Activated CD8-positive, alpha-beta memory T cell treated with anti-CD3 and anti-CD28 coated beads, Interleukin-2, amount 10 ng/mL, durations not matched to agents 7 days and 5 days (primary cell): ENCODE data around the gene EML1. TPM values are rescaled to one million over a fixed set of nuclear protein-coding genes. Genes with fewer than 3 reads are reported as not detected.
A peak's percentile ranks its signal among the peaks of the same experiment; 100 is the strongest.

Source experiments
- ATAC-seq: fragments of 150-1000 bp; cut with Tn5 transposase; one replicate; pipeline ENCODE4 v1.10.0; 2021; ENCODE audit warnings: moderate library complexity
- CTCF ChIA-PET: fragments of 350-600 bp; sonication (Branson Sonifier 250); formaldehyde crosslinking; loops from one replicate; lab custom pipeline; 2021; ENCODE audit warnings: antibody characterized with exemption; lab: Charles Lee
- DNase-seq: peaks from one replicate; pipeline ENCODE4 v3.0.0-alpha.2; 2020
- H3K27ac Mint-ChIP-seq: one replicate; pipeline ENCODE4 v1.8.0; 2021; ENCODE audit warnings: mild to moderate bottlenecking, mixed read lengths
- H3K27me3 Mint-ChIP-seq: one replicate; pipeline ENCODE4 v1.8.0; 2021; ENCODE audit warnings: mixed read lengths
- H3K36me3 Mint-ChIP-seq: one replicate; pipeline ENCODE4 v1.8.0; 2021; ENCODE audit warnings: mild to moderate bottlenecking, mixed read lengths
- H3K4me1 Mint-ChIP-seq: one replicate; pipeline ENCODE4 v1.8.0; 2021; ENCODE audit warnings: mixed read lengths
- H3K4me3 Mint-ChIP-seq: one replicate; pipeline ENCODE4 v1.8.0; 2021; ENCODE audit warnings: mild to moderate bottlenecking, moderate library complexity, mixed read lengths
- H3K9me3 Mint-ChIP-seq: one replicate; pipeline ENCODE4 v1.8.0; 2022; ENCODE audit warnings: low read depth, mixed read lengths
- total RNA-seq, 2 experiments: library from RNA; stranded (reverse); gene quantifications; one replicate each; pipeline ENCODE4 v1.2.3, GENCODE V29; 2021

The EML1 gene, protein sequence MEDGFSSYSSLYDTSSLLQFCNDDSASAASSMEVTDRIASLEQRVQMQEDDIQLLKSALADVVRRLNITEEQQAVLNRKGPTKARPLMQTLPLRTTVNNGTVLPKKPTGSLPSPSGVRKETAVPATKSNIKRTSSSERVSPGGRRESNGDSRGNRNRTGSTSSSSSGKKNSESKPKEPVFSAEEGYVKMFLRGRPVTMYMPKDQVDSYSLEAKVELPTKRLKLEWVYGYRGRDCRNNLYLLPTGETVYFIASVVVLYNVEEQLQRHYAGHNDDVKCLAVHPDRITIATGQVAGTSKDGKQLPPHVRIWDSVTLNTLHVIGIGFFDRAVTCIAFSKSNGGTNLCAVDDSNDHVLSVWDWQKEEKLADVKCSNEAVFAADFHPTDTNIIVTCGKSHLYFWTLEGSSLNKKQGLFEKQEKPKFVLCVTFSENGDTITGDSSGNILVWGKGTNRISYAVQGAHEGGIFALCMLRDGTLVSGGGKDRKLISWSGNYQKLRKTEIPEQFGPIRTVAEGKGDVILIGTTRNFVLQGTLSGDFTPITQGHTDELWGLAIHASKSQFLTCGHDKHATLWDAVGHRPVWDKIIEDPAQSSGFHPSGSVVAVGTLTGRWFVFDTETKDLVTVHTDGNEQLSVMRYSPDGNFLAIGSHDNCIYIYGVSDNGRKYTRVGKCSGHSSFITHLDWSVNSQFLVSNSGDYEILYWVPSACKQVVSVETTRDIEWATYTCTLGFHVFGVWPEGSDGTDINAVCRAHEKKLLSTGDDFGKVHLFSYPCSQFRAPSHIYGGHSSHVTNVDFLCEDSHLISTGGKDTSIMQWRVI
- not detected for total RNA-seq

- DNase-seq (peak; percentile 66), ATAC-seq (peak; percentile 85)
- peak within 1 kb of the TSS; percentile 45 for H3K4me3 Mint-ChIP-seq
- H3K4me1 Mint-ChIP-seq: peaks cover 21% of the 10 kb centered on the region
- H3K27ac Mint-ChIP-seq: no peak within 1 kb of the TSS
- H3K36me3 Mint-ChIP-seq: no peaks in the 10 kb centered on the region
- peaks cover 68% of the 10 kb centered on the region for H3K27me3 Mint-ChIP-seq
- H3K9me3 Mint-ChIP-seq: no peaks in the 10 kb centered on the region
- CTCF ChIA-PET: no interaction called here
These were observed at the start of gene EML1 for GRCh38 chr14:99793213-99794150. Gene EML1 (plus strand): TSS chr14:99793413. CDS start chr14:99793477, 64 bp downstream.

DNA sequence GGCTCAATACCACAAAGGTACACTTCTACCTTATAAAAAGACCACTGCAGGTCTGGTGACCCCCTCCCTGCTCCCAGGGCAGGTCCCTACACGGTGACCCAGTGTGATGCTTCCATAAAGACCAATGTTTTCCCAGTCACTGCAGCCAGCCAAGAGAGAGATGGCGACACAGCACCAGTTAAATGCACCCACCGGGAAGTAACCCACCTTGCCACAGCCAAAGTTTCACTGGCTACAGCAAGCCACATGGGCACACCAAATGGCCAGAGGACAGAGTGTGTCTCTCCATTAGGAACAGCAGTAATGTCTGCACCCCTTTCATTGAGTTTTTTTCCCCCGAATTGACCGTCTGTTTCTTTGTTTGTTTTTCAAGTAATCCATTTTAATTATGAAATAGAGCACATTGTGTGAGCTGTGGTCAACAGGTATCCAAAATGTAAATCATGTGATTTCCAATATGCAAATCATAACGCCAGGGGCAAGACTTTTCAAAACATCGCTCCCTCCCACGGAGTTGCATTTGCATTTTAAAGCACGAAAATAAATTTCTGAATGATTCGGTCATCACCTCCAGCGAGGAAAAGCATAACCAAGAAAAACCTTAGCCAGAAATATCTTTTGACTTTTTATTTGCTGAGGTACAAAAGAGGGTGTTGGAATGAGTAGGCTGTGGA is 48.9 kb upstream of the EML1 start:
- H3K4me3 Mint-ChIP-seq: no peak overlapping the region
- CTCF ChIA-PET: no interaction called here
- ATAC-seq: no peak
- no peak for DNase-seq
- no peaks in the 10 kb centered on the region for H3K9me3 Mint-ChIP-seq
- H3K27me3 Mint-ChIP-seq: peaks cover 24% of the 10 kb centered on the region
- H3K27ac Mint-ChIP-seq: no peak overlapping the region
- no peaks in the 10 kb centered on the region for H3K4me1 Mint-ChIP-seq
- H3K36me3 Mint-ChIP-seq: no peaks in the 10 kb centered on the region

- Mint-ChIP-seq H3K36me3 (no peaks in the 10 kb centered on the region), H3K4me3 (no peak overlapping the region), H3K4me1 (no peaks in the 10 kb centered on the region), H3K27ac (no peak overlapping the region), H3K9me3 (no peaks in the 10 kb centered on the region), H3K27me3 (peaks cover 22% of the 10 kb centered on the region)
- ATAC-seq (no peak), DNase-seq (no peak)
- CTCF ChIA-PET: interaction anchor here (1.6 kb wide), 1 partner anchor 202 kb away, joined by 3 read pairs; no protein-coding TSS in a partner anchor
These were observed 48.4 kb upstream of the EML1 start for GRCh38 chr14:99744873-99745224.

DNA sequence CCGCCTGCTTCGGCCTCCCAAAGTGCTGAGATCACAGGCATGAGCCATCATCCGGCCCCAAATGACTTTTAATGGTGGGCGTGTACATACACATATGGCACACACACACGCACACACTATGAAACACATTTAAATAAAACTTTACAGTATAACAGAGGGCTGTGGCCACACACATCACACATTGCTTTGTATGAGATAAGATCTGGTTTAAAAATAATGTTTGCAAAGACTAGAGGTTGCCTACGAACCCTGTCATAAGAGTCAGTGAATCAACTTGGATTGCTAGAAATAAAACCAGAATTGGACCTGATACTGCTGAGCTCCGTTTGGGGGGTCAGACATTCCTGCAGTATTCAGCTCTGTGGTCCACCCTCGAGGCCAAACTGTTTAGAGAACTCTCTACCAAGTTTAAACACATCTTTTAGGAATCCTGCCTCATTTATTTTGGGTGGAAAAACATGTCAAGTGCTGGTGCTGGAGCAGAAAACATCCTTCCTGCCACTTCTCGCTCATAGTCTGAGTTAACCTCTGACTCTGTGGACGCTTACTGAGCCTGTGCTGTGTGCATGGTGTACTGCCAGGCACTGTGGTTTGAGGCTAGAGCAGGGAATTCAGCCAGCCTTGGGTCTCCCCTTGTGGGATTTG is 47.8 kb upstream of the EML1 start:
- Mint-ChIP-seq H3K4me3 (no peak overlapping the region), H3K27me3 (peaks cover 22% of the 10 kb centered on the region), H3K36me3 (no peaks in the 10 kb centered on the region), H3K27ac (no peak overlapping the region), H3K4me1 (no peaks in the 10 kb centered on the region), H3K9me3 (no peaks in the 10 kb centered on the region)
- ATAC-seq: no peak
- no peak for DNase-seq
- CTCF ChIA-PET: interaction anchor here (1.6 kb wide), 1 partner anchor 202 kb away, joined by 3 read pairs; no protein-coding TSS in a partner anchor

GRCh38 chr14:99747167-99747566 is 46.0 kb upstream of the EML1 start:
- no peaks in the 10 kb centered on the region for H3K36me3 Mint-ChIP-seq
- CTCF ChIA-PET: interaction anchor here (0.8 kb wide), 1 partner anchor 76 kb away, joined by 4 read pairs; no protein-coding TSS in a partner anchor
- no peak overlapping the region for H3K4me3 Mint-ChIP-seq
- H3K27me3 Mint-ChIP-seq: peaks cover 29% of the 10 kb centered on the region
- no peaks in the 10 kb centered on the region for H3K9me3 Mint-ChIP-seq
- H3K27ac Mint-ChIP-seq: no peak overlapping the region
- no peak for DNase-seq
- no peak for ATAC-seq
- H3K4me1 Mint-ChIP-seq: peaks cover 3% of the 10 kb centered on the region

DNA sequence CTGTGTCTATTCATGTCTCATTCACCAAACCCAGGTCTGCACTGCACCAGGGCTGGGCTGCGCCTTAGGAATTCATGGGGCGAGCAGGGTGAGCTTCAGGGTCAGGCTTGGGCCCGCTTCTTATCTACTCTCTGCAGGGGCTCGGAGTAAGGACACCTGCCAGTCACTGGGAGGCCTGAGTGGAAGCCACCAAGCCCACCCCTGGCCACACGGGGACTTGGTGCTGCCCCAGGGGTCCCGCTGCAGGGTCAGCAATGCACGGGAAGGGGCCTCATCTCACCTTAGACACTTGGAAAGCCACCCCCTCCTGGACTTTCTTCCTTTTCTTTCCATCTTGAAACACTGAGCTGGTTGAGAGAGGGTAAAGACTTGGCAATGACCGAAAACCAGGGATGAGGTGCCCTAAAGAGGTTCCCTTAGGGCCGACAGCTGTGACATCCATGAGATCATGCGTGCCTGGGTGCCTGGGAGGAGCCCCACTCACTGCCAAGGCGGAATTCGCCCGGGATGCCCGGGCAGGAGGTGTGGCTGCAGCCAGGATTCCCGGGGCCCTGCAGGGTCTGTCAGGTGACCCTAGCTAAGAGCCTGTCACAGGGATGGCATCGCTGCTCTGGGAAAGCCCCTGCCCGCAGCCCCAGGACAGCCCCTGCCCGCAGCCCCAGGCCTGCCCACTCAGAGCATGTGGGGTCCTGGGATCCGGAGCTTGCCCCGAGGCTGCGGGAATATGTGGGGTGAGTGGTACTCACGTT is 45.5 kb upstream of the EML1 start:
- peaks cover 8% of the 10 kb centered on the region for H3K4me1 Mint-ChIP-seq
- H3K27me3 Mint-ChIP-seq: peaks cover 33% of the 10 kb centered on the region
- no peak overlapping the region for H3K4me3 Mint-ChIP-seq
- no peaks in the 10 kb centered on the region for H3K36me3 Mint-ChIP-seq
- ATAC-seq (no peak), DNase-seq (no peak)
- no peaks in the 10 kb centered on the region for H3K9me3 Mint-ChIP-seq
- H3K27ac Mint-ChIP-seq: no peak overlapping the region
- CTCF ChIA-PET: no interaction called here

DNA sequence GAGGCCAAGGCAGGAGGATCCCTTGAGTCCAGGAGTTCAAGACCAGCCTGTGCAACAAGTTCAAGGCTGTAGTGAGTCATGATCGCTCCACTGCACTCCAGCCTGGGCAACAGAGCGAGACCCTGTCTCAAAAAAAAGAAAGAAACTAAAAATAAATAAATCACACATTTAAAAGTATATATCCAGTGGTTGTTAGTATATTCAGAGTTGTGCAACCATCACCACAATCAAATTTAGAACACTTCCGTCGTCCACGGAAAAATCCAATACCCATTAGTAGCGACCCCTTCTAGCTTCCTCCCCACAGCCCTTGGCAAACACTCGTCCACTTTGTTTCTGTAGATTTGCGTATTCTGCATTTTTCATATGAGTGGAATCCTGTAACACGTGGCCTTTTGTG is 44.7 kb upstream of the EML1 start:
- Mint-ChIP-seq H3K27ac (no peak overlapping the region), H3K36me3 (no peaks in the 10 kb centered on the region), H3K27me3 (peaks cover 38% of the 10 kb centered on the region)

GRCh38 chr14:99749142-99749541 is 44.1 kb upstream of the EML1 start:
- Mint-ChIP-seq H3K4me1 (peaks cover 16% of the 10 kb centered on the region), H3K27me3 (peaks cover 38% of the 10 kb centered on the region), H3K27ac (no peak overlapping the region), H3K4me3 (no peak overlapping the region), H3K36me3 (no peaks in the 10 kb centered on the region), H3K9me3 (no peaks in the 10 kb centered on the region)
- CTCF ChIA-PET: interaction anchor here (1.5 kb wide), 1 partner anchor 19 kb away, joined by 7 read pairs; no protein-coding TSS in a partner anchor
- DNase-seq (no peak), ATAC-seq (no peak)

More for the DNA sequence above, 44.7 kb upstream of the EML1 start:
- no peak for DNase-seq
- Mint-ChIP-seq H3K9me3 (no peaks in the 10 kb centered on the region), H3K4me3 (no peak overlapping the region), H3K4me1 (peaks cover 14% of the 10 kb centered on the region)
- no peak for ATAC-seq
- CTCF ChIA-PET: no interaction called here

GRCh38 chr14:99749763-99750715 is 43.2 kb upstream of the EML1 start:
- Mint-ChIP-seq H3K4me3 (no peak overlapping the region), H3K27me3 (peaks cover 37% of the 10 kb centered on the region), H3K36me3 (no peaks in the 10 kb centered on the region), H3K4me1 (peaks cover 19% of the 10 kb centered on the region), H3K9me3 (no peaks in the 10 kb centered on the region), H3K27ac (no peak overlapping the region)
- no peak for ATAC-seq
- CTCF ChIA-PET: interaction anchor here (1.5 kb wide), 1 partner anchor 20 kb away, joined by 7 read pairs; no protein-coding TSS in a partner anchor
- DNase-seq: no peak

DNA sequence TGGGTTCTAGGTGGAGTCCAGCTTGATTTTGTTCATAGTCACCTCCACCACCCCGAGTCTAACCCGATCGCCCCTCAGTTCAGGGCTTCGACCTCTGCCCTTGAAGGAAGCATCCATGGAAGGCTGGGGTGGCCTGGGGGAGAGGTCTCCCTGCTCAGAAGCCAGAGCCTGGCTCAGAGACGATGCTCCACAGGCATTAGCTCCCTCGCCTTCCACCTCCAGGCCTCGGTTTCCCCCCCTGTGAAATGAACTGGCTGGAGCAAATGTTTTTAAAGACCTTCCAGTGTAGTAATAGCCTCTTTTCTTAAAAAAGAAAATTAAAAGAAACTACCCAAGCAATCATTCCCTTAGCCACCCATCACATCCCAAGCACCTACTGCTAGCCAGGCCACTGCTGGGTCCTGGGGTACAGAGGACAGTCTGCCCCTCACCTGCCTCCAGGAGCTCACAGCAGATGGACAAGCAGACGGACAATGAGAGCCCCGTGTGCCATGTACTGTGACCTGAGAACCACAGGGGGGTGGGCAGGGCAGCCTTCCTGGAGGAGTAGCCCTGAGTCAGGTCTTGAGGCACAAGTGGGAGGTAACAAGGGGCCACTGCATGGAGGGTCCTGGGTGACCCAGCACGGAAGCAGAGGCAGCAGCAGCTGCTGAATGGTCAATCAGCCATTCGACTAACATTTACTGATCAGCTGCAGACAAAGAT is 42.3 kb upstream of the EML1 start:
- ATAC-seq (no peak), DNase-seq (no peak)
- Mint-ChIP-seq H3K36me3 (no peaks in the 10 kb centered on the region), H3K27me3 (peaks cover 32% of the 10 kb centered on the region), H3K4me1 (peaks cover 19% of the 10 kb centered on the region), H3K9me3 (no peaks in the 10 kb centered on the region), H3K4me3 (no peak overlapping the region), H3K27ac (no peak overlapping the region)
- CTCF ChIA-PET: interaction anchor here (1.0 to 1.5 kb wide), 2 partner anchors 20 to 21 kb away, joined by 3 to 7 read pairs; no protein-coding TSS in a partner anchor
